SJCRH30 (cell line): ENCODE results near the gene NOTUM. TPM values are rescaled to one million over a fixed set of nuclear protein-coding genes. Genes with fewer than 3 reads are reported as not detected.
"Not testable (repeated sequence)": the region's sequence is repeated elsewhere in the genome, so short reads cannot be mapped to it uniquely, and the experiment has no call there.

ENCODE experiments used
- DNase-seq, 2 experiments: peaks; one replicate each; pipeline ENCODE4 v3.0.0-alpha.2; 2015 to 2020
- H3K27ac ChIP-seq: fragments of 250-450 bp; sonication (Bioruptor Pico); 2 replicates; pipeline ENCODE4 v1.5.1; 2020; ENCODE audit warnings: mild to moderate bottlenecking, moderate library complexity
- H3K27me3 ChIP-seq: fragments of 250-450 bp; sonication (Bioruptor Pico); 2 replicates; pipeline ENCODE4 v1.5.1; 2020; ENCODE audit warnings: mild to moderate bottlenecking, moderate library complexity
- H3K36me3 ChIP-seq: fragments of 250-450 bp; sonication (Bioruptor Pico); 2 replicates; pipeline ENCODE4 v1.5.1; 2020; ENCODE audit warnings: mild to moderate bottlenecking, moderate library complexity
- H3K4me1 ChIP-seq: fragments of 250-450 bp; sonication (Bioruptor Pico); 2 replicates; pipeline ENCODE4 v1.5.1; 2020; ENCODE audit warnings: mild to moderate bottlenecking, moderate library complexity
- H3K4me3 ChIP-seq: fragments of 250-450 bp; sonication (Bioruptor Pico); 2 replicates; pipeline ENCODE4 v1.5.1; 2020; ENCODE audit warnings: mild to moderate bottlenecking, moderate library complexity
- H3K9me3 ChIP-seq: fragments of 250-450 bp; sonication (Bioruptor Pico); replicated peaks from 2 replicates; pipeline ENCODE4 v1.5.1; 2020; ENCODE audit warnings: mild to moderate bottlenecking, moderate library complexity
- total RNA-seq: library from RNA; depleted of rRNA; stranded (reverse); fragments of >200 nt; shearing (Covaris generic); gene quantifications from 2 replicates; pipeline ENCODE4 v1.2.3, GENCODE V29; 2014

NOTUM gene
- total RNA-seq, 1 experiment from 2014 or later: 3.3 TPM

GRCh38 chr17:81923302-81924260, 37.4 kb downstream of the NOTUM start:
- Histone ChIP-seq H3K9me3 (no peaks in the 10 kb centered on the region), H3K36me3 (no peaks in the 10 kb centered on the region; the same call in 1 of the 2 replicates), H3K4me3 (no peak overlapping the region), H3K27me3 (no peaks in the 10 kb centered on the region), H3K4me1 (peaks cover 2% of the 10 kb centered on the region), H3K27ac (no peak overlapping the region)
- no peak for DNase-seq

- H3K36me3 ChIP-seq: no peaks in the 10 kb centered on the region; the same call in 1 of the 2 replicates
- H3K27me3 ChIP-seq: no peaks in the 10 kb centered on the region
- no peak for DNase-seq
- no peak overlapping the region for H3K27ac ChIP-seq
- no peaks in the 10 kb centered on the region for H3K9me3 ChIP-seq
- no peaks in the 10 kb centered on the region; the same call in 1 of the 2 replicates for H3K4me1 ChIP-seq
- no peak overlapping the region for H3K4me3 ChIP-seq
Measured at GRCh38 chr17:81922566-81923301, 38.3 kb downstream of the NOTUM start.

GRCh38 chr17:81921996-81922565, 38.9 kb downstream of the NOTUM start:
- H3K4me1 ChIP-seq: no peaks in the 10 kb centered on the region; the same call in 1 of the 2 replicates
- H3K36me3 ChIP-seq: no peaks in the 10 kb centered on the region; the same call in 1 of the 2 replicates
- no peaks in the 10 kb centered on the region for H3K27me3 ChIP-seq
- H3K27ac ChIP-seq: no peak overlapping the region
- no peak for DNase-seq
- no peak overlapping the region for H3K4me3 ChIP-seq
- H3K9me3 ChIP-seq: no peaks in the 10 kb centered on the region

GRCh38 chr17:81921537-81921862, 39.5 kb downstream of the NOTUM start:
- Histone ChIP-seq H3K27ac (no peak overlapping the region), H3K4me1 (no peaks in the 10 kb centered on the region; the same call in 1 of the 2 replicates), H3K27me3 (no peaks in the 10 kb centered on the region), H3K36me3 (no peaks in the 10 kb centered on the region; the same call in 1 of the 2 replicates), H3K4me3 (no peak overlapping the region), H3K9me3 (no peaks in the 10 kb centered on the region)
- no peak for DNase-seq

- Histone ChIP-seq H3K9me3 (no peaks in the 10 kb centered on the region), H3K27ac (no peak overlapping the region), H3K4me1 (no peaks in the 10 kb centered on the region; the same call in 1 of the 2 replicates), H3K4me3 (no peak overlapping the region), H3K27me3 (no peaks in the 10 kb centered on the region), H3K36me3 (no peaks in the 10 kb centered on the region; the same call in 1 of the 2 replicates)
- no peak for DNase-seq
Measured at GRCh38 chr17:81920612-81921536, 40.1 kb downstream of the NOTUM start.

- Histone ChIP-seq H3K4me3 (no peak overlapping the region), H3K9me3 (no peaks in the 10 kb centered on the region), H3K27me3 (no peaks in the 10 kb centered on the region), H3K4me1 (no peaks in the 10 kb centered on the region), H3K36me3 (no peaks in the 10 kb centered on the region; the same call in 1 of the 2 replicates), H3K27ac (no peak overlapping the region)
- no peak for DNase-seq
Measured at GRCh38 chr17:81918832-81919545, 42.0 kb downstream of the NOTUM start.

- H3K4me3 ChIP-seq: peak overlapping the region; percentile 90
- not testable (repeated sequence) for H3K9me3 ChIP-seq, DNase-seq, H3K4me1 ChIP-seq, H3K27me3 ChIP-seq, H3K27ac ChIP-seq, H3K36me3 ChIP-seq
Measured at GRCh38 chr17:81918333-81918669, 42.7 kb downstream of the NOTUM start.

GRCh38 chr17:81917565-81918332, 43.2 kb downstream of the NOTUM start, which contains the start of gene SIRT7:
Gene SIRT7, minus strand, starts transcription at chr17:81918176. Its CDS starts 45 bp downstream, at chr17:81918131.
- DNase-seq: peak; percentile 85 to 95
- H3K36me3 ChIP-seq: no peaks in the 10 kb centered on the region; the same call in 1 of the 2 replicates

GRCh38 chr17:81916234-81917001, 44.6 kb downstream of the NOTUM start:
- H3K27me3 ChIP-seq: no peaks in the 10 kb centered on the region
- no peaks in the 10 kb centered on the region for H3K4me1 ChIP-seq
- H3K9me3 ChIP-seq: no peaks in the 10 kb centered on the region
- H3K4me3 ChIP-seq: no peak overlapping the region
- H3K27ac ChIP-seq: no peak overlapping the region
- H3K36me3 ChIP-seq: peaks cover 4% of the 10 kb centered on the region; the same call in 1 of the 2 replicates
- no peak for DNase-seq

More at GRCh38 chr17:81917565-81918332, 43.2 kb downstream of the NOTUM start, which contains the start of gene SIRT7:
- peak within 1 kb of the TSS; percentile 90 for H3K4me3 ChIP-seq
- H3K4me1 ChIP-seq: no peaks in the 10 kb centered on the region
- no peaks in the 10 kb centered on the region for H3K27me3 ChIP-seq
- H3K9me3 ChIP-seq: no peaks in the 10 kb centered on the region
- no peak within 1 kb of the TSS for H3K27ac ChIP-seq

- H3K4me3 ChIP-seq: no peak overlapping the region
- H3K36me3 ChIP-seq: peaks cover 4% of the 10 kb centered on the region; the same call in 1 of the 2 replicates
- H3K4me1 ChIP-seq: no peaks in the 10 kb centered on the region; the same call in 1 of the 2 replicates
- H3K27ac ChIP-seq: no peak overlapping the region
- H3K27me3 ChIP-seq: no peaks in the 10 kb centered on the region
- DNase-seq: no peak
- no peaks in the 10 kb centered on the region for H3K9me3 ChIP-seq
Measured at GRCh38 chr17:81915331-81915730, 45.7 kb downstream of the NOTUM start.

GRCh38 chr17:81914103-81914850, 46.7 kb downstream of the NOTUM start:
- no peaks in the 10 kb centered on the region for H3K9me3 ChIP-seq
- H3K4me1 ChIP-seq: peaks cover 5% of the 10 kb centered on the region; the same call in 1 of the 2 replicates
- H3K27ac ChIP-seq: no peak overlapping the region
- H3K27me3 ChIP-seq: no peaks in the 10 kb centered on the region
- H3K36me3 ChIP-seq: peaks cover 4% of the 10 kb centered on the region; the same call in 1 of the 2 replicates
- no peak for DNase-seq
- H3K4me3 ChIP-seq: no peak overlapping the region
